CD4-positive, alpha-beta T cell treated with Interleukin-6 for 4 hours (primary cell): ENCODE measurements around the gene HOXC12.

Experiments
- DNase-seq: peaks from one replicate; pipeline ENCODE4 v3.0.0-alpha.2; 2020; ENCODE audit warnings: mixed read lengths

HOXC12 gene

DNA sequence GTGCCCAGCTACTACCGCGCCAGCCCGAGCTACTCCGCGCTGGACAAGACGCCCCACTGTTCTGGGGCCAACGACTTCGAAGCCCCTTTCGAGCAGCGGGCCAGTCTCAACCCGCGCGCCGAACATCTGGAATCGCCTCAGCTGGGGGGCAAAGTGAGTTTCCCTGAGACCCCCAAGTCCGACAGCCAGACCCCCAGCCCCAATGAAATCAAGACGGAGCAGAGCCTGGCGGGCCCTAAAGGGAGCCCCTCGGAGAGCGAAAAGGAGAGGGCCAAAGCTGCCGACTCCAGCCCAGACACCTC, 30.9 kb downstream of the HOXC12 start:
- DNase-seq, result no peak

DNA sequence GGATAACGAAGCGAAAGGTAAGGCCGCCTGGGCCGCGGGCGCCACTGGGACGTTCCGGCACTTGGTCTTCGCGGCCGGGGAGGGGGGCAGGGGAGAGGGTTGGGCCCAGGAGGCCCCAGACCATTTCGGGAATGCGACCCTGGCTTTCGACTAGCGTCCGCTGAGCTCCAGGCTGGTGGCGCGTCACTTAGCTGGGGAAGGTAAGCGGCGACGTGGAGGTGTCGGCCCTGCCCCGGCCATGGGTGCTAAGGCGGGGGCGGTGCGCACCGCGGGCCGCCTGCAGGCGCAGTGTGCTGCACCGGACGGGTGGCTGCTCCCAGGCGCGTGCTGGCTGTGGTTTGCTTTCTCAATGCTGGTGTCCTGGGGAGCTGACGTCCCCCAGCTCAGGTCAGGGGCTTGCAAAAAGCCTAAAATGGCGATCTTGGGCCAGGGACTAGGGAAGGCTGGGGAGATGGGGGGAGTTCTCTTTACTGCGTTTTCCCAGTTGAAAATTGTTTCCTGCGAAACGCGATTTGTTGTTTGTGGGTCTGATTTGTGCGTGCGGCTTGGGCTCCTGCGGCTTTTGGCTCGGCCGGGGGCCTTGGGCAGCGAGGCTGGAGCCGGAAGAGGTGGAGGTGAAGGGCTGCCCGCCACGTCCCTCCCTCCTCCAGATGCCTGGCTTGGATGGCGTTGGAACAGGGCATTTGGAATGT, 31.4 kb downstream of the HOXC12 start:
- DNase-seq, result no peak

DNA sequence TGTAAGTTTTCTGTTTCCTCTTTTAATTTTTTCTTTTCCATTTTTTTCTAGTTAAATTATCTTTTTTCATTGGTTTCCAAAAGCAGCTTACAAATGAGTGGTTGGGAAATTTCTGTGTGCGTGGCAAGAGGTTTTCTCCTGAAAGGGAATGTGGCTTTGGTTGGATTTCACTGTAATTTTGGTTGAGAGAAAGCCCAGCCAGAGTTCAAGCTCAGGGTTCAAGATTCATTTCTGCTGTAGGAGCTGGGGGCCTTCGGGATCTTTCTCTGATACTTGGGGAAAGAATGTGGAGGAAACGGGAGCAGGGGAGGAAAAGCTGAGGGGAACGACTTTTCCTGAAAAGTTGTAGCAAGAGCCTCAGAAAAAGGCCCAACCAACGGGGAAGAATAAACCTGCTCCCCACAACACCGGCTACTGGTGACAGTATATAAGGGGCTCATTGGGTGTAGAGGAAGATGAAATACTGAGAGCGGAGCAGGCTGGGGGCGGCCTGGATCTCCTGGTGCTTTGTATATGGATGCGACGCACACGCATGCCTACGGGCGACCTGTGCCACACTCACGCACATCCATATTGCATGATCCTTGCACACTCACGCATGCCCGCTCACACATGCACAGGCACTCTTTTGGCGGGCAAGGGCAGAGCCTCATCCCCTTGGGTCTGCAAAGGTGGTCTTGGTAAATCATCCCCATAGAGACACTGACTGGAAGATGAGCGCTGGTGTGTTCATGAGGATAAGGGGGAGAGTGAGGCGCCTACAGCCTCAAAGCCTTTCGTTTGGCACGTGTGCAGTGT, 32.2 kb downstream of the HOXC12 start:
- DNase-seq, result no peak

DNA sequence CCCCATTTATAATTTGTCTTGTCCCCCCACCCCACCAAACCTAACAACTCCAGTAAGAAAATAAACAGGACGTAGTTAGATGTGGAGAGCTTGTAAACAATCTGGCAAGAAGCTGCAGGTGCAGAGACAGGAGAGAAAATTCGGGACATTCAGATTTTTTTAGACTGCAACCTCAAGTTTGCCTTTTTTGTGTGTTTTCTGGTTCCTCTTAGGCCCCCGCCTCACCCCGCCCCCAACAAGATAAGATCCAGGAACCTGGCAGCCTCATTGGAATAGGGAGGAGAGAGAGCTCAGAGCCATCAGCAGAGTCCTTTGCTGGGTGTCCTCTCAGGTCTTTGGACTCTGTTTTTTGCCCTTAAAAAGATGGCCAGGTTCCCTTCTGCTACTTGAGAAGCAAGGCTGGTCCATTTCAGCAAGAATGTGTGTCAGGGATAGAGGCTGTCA, 33.1 kb downstream of the HOXC12 start:
- no peak for DNase-seq

DNA sequence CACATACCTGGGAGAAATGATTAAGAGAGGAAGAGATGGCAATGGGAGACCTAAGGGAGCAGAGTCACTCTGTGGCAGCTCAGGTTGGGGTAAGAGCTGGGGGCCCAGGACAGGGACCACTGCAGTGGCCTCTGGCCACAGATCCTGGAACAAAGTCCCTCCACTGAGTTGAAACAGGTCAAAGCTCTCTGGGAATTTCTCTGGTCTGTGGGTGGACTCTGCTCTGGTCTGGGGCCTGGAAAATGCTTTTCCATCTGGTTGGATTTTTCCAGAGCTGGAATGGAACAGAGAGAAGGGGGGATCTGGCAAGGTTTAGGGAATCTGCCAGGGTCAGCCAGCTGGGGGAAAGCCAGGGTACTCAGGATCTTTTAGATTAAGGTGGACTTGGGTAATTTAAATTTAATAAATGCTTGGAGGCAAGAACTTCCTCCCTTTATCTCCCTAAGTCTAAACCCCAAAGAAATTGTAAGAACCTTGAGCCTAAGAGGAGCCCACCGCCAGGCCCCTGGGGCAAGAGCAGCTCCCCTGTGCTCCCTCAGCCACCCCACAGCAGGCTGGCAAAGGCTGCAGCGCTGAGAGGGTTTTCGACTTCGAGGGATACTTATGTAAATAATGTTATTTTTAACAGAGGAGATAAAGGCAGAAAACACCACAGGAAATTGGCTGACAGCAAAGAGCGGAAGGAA, 34.0 kb downstream of the HOXC12 start:
- no peak for DNase-seq

DNA sequence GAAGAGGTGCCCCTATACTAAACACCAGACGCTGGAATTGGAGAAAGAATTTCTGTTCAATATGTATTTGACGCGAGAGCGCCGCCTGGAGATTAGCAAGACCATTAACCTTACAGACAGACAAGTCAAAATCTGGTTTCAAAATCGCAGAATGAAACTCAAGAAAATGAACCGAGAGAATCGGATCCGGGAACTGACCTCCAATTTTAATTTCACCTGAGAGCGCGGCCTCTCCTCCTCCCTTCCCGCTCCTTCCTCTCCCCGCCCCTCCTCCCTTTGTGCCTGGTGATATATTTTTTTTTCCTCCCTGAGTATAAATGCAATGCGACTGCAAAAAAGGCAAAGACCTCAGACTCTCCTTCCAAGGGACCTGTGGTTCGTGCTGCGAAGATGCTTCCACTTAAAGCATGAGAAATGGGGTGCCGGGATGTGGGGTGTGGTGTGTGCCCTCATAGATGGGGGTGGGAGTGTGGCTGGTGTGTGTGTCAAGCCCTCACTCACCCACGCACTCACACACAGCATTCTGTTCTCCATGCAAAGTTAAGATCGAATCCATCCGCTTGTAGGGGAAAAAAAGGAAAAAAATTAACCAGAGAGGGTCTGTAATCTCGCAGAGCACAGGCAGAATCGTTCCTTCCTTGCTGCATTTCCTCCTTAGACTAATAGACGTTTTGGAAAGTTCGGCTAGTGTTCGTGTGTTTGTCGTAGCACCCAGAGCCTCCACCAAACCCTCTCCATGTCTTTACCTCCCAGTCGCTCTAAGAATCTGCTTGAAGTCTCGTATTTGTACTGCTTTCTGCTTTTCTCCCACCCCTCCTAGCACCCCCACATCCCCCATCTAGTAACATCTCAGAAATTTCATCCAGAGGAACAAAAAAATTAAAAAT, 34.8 kb downstream of the HOXC12 start:
- peak; percentile 30 for DNase-seq

DNA sequence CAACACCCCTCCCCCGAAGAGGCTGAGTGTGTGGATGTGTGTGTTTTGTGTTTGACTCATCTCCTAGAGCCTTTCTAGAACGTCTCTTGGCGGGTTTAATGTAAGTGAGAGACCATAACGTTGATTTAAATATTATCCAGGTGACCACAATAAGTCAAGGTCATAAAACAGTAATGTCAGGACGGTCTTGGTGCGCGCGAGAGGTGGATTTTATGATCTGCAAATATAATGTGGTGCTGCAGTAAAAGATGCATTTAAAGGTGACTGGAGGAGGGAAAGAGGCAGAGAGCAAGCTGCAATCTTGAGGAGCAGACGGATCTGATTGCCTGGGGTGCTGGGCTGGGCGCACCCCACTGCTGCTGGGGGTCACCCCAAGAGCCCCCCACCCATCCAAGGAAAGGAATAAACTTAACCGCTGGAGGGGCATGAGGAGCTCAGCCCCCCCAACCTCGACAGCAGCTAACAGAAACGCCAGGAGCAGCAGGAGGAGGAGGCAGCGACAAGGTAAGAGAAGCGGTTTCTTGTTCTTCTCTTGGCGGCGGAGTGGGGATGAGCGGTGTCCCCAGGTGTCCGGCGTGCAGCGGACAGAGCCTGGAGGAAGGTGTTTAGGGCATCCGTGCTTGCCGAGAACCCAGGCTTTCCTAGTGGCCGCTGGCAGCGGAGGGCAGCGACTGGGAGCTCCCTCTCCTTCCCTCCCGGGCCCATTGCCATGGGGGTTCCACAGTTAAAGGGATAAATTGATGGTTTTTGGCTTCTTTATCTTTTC, 35.8 kb downstream of the HOXC12 start:
- no peak for DNase-seq

DNA sequence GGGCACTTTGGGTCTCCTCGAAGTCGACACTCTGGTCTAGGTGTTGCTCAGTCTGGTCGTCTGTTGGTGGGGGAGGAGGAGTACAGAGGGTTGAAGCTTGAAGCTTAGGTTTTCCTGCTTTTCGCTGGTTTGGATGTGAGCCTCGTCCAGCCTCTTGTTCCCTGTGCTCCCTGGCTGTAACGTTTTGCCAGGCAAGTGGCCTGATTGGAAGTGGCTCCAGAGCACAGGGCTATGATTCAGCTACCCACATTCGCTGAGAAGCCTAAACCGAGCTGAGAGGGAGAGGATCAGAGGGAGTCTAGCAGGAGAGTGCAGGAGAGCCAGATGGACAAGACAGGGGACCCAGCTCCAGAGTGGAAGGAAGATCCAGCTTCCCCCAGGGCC, 36.4 kb downstream of the HOXC12 start:
- no peak for DNase-seq

DNA sequence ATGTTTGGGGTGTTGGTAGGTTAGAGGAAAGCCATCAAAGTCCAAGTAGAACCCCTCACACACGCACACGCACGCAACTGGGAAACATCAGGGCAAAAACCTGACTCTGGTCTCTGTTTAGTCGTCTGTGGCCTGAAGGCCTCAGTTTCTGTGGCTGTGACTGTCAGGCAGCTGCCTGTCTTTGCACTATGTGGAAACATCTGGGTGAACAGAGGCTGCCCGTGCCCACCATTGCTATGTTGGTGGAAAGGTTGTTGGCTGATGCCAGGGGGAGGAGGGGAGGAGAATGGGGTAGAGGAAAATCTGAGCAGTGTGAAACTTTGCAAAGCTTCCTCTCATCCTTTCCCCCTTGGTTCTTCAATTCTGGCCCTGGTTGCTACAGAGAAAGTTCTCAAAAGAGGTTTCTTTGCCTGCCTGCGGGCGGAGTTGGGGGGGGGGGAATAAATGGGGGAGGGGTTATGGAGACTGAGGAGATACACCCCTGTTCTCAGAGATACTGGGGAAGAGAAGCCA, 37.7 kb downstream of the HOXC12 start:
- DNase-seq, result no peak

DNA sequence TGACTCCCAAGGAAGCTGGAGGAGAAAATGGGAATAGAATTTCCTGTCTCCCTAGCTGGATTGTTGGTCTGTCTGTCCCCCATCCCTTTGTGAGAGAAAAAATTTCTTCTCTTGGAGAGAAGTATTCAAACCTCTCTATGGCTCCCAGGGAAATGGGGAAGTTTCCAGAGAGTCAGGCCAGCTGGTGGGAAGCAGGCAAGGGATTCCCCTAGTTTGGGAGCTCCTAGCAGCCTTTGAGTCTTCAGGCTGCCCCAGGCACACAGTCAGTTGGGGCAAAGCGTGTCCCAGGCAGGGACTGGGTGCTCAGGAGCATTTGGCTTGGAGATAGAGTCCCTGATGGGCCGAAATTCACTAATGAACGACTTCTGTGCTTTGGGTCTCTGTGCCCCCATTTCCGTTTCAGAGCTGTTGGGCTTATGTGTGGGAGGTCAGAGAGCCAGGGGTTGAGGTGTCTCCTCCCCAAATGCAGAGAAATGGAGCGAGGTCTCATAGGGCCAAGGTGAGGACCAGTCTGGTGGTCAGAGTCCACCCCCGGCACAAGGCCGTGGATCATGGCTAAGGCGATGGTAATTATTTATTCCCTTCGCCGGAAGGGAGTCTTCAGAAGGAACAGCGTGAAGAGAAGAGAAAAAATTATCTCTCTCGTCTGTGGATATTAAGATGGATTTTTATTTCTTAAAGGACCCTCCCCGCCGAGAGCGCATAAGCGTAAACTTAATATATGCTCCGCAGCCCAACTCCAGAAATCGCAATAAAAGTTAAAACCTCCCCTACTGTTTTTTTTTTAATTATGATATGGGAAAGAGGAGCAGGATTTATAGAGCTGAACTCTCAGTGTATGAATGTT, 38.7 kb downstream of the HOXC12 start:
- no peak for DNase-seq

DNA sequence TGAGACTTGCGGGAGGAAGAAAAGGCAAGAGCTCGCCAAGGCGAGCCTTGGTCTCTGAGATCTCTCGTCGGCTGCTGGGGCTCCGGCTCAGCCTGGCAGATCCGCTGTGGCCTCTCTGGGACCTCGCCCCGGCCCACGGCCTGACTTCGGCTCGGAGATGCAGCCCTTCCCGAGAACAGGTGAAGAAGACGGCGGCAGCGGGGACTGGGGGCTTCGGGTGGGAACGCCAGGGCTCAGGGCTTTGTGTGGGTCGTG, 39.2 kb downstream of the HOXC12 start:
- no peak for DNase-seq

DNA sequence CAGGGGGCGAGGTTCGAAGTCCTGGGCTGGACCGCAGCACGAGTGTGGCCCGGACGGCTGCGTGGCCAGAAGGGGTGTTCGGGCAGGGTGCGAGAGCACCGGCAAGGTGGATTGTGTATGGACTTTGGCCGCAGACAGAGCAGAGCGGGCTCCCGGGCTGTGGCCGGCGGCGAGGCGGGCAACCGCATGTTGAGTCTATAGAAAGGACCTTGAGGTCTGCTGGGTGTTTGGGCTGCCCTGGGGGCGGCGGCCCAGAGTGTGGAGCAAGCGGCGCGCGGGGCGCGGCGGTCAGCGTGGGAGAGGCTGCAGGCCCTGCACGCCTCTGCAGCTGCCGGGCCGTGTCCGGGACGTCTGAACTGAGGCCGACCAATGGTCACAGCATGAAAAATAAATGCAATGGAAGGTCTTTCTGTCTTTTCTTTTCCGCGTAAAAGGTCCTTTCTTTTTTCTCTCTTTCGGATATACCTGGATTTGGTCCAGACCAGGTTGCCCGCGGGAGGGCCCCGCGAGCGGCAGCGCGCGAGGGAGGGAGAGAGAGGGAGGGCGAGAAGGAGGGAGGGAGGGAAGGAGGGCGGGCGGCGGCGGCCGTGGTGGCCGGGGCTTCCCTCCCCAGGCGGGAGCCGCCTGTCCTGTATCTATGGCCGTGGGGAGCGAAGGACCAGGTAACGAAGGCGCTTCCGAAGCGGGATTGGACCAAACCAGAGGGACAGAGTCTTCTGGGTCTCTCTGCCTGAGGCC, 39.7 kb downstream of the HOXC12 start:
- DNase-seq, result no peak

DNA sequence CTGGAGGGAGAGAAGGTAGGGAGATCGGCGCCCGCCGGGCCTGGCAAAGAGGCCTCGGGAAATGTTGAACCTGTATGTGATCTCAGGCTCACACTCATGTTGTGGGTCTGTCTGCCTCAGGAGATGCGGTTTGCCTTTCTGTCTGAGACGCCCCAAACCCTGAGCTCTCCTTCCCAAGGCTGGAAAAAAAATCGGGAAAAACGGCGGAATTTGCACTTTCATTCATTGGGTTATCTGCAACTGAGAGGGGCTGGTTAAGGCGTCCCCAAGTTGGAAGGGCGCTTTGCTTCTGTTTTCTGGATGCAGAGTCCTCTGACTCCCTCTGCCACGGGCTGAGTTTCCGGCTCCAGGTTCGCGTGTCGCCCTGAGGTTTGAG, 40.3 kb downstream of the HOXC12 start:
- DNase-seq, result peak; percentile 49

DNA sequence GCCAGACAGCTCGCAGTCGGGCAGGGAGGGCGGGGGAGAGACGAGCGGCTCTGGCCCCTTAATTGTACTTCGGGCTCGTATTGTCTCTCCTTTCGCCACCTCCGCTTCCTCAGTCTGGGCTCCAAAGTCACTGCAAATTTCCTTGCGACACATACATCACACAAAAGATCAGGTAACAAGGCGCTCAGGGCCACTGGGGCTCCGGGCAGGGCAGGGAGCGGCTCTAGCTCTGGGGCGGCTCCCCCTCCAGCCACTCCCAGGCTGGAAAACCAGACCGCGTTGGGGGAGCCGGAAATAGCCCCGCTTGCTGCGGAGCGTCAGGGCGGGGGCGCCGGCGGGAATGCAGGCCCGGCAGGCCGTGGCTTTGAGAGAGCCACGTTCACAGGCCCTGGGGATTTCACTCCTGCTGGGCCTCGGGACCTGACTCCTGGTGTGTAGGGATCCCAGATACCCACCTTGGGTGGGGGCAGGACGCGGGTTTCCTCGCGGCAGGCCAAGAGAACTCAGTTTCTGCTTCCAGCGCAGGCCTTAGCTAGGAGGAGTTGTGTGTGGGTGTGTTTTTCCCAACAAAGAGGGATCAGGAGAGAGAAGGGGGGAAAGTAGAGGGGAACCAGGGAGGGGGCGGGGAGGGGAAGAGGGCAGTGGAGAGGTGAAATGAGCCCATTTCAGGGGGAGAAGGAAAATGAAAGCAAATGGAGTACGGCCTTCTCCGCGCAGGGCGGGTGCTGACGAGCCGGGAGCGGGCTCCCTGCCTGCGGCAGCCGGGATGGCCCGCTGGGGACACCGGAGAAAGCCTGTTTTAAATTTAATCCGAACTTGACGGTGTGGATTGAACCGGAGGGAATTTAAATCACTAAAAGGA, 40.9 kb downstream of the HOXC12 start:
- peak; percentile 34 for DNase-seq

DNA sequence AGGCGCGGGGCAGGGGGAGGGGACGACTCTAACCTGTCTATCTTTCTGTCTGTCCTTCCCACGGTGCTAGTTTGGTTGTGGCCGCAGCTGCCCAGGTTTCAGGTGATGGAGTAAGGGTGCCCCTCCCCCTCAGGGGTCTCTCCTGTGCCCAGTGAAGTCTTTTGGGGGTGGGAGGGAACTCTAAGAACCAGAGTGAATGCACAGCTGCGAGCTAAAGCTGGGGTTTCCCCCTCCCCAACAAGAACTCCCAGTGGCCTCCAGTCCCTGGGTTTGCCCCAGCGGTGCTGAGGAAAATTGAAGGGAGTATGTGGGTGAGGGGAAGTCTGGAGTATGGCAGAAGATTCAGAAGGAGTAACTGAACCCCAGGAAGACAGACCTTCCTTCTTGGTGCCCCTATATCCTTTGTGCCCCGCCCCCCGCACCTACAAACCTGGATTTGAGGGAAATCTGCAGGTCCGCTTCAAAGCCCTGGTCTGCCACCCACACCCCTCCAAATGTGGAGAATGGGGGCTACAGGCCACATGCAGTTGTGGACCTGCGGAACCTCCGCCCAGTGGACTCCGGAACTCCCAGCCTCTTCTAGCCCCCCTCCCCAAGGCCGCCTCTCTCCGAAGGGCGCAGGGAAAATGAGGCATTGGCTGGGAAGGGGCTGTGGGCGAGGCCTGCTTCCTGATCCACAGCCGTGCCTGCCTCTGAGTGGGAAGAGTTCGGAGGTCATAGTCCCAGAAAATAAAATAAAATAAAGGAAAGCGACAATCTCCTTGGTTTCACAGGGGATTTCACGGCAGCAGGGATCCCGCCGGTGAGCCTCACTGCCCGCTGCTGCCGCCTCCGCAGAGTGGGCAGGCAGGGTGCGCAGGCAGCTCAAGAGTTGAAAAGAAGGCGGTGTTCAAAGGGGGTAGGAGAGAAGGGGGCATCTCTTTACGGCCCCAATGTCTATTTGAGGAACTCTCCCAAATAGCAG, 41.8 kb downstream of the HOXC12 start:
- no peak for DNase-seq

DNA sequence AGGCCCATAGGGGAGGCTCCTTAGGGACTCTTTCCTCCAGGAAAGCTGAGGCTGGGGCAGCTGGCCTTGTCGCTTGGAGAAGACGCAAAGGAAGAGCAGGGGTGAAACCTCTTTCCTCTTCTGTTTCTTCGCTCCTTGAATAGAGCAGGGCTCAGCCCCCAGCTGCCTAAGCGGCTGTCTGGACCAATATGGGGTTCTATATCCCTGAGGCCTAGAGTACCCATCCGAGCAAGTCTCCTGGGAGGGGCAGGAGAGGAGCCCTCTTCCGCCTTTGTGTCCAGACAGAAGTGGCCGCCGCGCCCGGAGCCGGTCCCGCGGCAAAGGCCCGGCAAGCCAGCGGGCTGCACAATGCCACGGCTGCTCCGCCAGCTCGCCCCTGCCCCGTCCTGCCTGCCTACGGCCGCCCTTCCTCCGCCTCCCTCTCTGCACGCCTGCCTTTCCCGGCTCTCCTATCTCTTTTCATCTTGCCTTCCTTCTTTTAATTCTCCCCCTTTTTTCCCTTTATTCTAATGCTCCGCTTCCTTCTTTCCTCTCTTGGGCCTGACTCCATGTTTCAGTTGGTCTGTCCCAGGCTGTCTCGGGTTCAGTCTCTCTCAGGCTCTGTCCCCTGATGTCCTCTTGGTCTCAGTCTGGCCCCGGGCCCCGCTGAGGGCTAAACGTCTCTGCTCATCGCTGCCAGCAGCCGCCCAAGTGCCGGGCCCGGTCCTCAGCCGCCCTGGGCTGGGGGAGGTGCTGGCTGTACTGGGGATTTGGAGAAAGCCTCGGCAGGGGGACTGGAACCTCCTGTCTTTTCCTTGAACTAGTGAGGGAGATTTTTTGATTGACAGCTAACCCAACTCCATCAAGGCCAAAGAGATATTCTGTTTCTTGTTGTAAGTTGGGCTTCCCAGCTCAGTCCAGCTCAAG, 42.8 kb downstream of the HOXC12 start:
- DNase-seq, result no peak
